ENCODE results near the gene KCNH5.

- TF ChIP-seq, protein P1, sequence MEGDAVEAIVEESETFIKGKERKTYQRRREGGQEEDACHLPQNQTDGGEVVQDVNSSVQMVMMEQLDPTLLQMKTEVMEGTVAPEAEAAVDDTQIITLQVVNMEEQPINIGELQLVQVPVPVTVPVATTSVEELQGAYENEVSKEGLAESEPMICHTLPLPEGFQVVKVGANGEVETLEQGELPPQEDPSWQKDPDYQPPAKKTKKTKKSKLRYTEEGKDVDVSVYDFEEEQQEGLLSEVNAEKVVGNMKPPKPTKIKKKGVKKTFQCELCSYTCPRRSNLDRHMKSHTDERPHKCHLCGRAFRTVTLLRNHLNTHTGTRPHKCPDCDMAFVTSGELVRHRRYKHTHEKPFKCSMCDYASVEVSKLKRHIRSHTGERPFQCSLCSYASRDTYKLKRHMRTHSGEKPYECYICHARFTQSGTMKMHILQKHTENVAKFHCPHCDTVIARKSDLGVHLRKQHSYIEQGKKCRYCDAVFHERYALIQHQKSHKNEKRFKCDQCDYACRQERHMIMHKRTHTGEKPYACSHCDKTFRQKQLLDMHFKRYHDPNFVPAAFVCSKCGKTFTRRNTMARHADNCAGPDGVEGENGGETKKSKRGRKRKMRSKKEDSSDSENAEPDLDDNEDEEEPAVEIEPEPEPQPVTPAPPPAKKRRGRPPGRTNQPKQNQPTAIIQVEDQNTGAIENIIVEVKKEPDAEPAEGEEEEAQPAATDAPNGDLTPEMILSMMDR (optimal IDR thresholded peaks at IDR 0.05 in 1 of 3, IDR thresholded peaks at IDR 0.05 in 1 of 3, conservative IDR thresholded peaks at IDR 0.05 in 1 of 3; ENCODE audit: extremely low read depth in 1 of 3, insufficient read depth in 2 of 3, low read length in 3 of 3) = no peak
- no peak for TF ChIP-seq EZH2 (IDR thresholded peaks at IDR 0.05; ENCODE audit: low read length)
Measured at GRCh38 chr14:62718629-62719028, 326.6 kb downstream of the KCNH5 start.

All from keratinocyte (primary cell).